ENCODE results near the gene HNRNPUL1.

The HNRNPUL1 gene

GRCh38 chr19:41353466-41354342, 89.5 kb downstream of the HNRNPUL1 start, which contains the start of gene TGFB1:
Gene TGFB1, minus strand, starts transcription at chr19:41353922. Its CDS starts 878 bp downstream, at chr19:41353044.
- DNase-seq (ENCODE audit: low read depth) = peak; percentile 80

GRCh38 chr19:41354343-41354953, 90.3 kb downstream of the HNRNPUL1 start:
- DNase-seq (ENCODE audit: low read depth) = no peak

- no peak for DNase-seq (ENCODE audit: low read depth)
These were observed 90.9 kb downstream of the HNRNPUL1 start for GRCh38 chr19:41355035-41355434.

GRCh38 chr19:41355802-41356201, 91.6 kb downstream of the HNRNPUL1 start:
- DNase-seq (ENCODE audit: low read depth) = no peak

- no peak for DNase-seq (ENCODE audit: low read depth)
These were observed 93.0 kb downstream of the HNRNPUL1 start for GRCh38 chr19:41356984-41357739.
